K562 (cell line): ENCODE measurements around the gene ZNF552. TPM values are rescaled to one million over a fixed set of nuclear protein-coding genes. Genes with fewer than 3 reads are reported as not detected.

Source experiments
- ATAC-seq: fragments of 200-7000 bp; cut with Tn5 transposase; 3 replicates; pipeline ENCODE4 v1.9.1; 2020; ENCODE audit warnings: moderate library complexity
- BruUV-seq: library from RNA; stranded (reverse); fragments of 400-500 nt; replicated peaks from 2 replicates; lab custom pipeline; 2021; lab: Mats Ljungman, UMichigan
- CTCF ChIA-PET: fragments of 300-600 bp; formaldehyde crosslinking; extraction: SDS; loops from one replicate; lab custom pipeline; 2021; ENCODE audit warnings: low intra/inter-chr PET ratio; lab: Yijun Ruan, JAX
- POLR2A ChIA-PET: fragments of 300-600, 350-650 bp; sonication (Branson Sonifier 250); formaldehyde crosslinking; extraction: SDS; loops from one replicate; lab custom pipeline; 2021; ENCODE audit warnings: antibody characterized with exemption, inconsistent platforms; lab: Yijun Ruan, JAX
- DNase-seq, 4 experiments: peaks; one replicate each; pipeline versions ENCODE4 v3.0.0 to v3.0.0-alpha.2; 2011 to 2018; ENCODE audit warnings: low spot score in 3 of 4, mixed read lengths in 3 of 4; ENCODE audit errors: extremely low read depth in 1 of 4
- FAIRE-seq: peaks from 2 replicates; lab custom pipeline; 2011; peaks lifted over from hg19 to GRCh38; lab: Jason Lieb, UNC
- H2AFZ ChIP-seq: 2 replicates; pipeline ENCODE4 v1.6.0; 2011; ENCODE audit warnings: low read depth, low read length, control low read depth, inconsistent platforms
- H3K27ac ChIP-seq: fragments of 200-600 bp; 3 replicates; pipeline ENCODE4 v1.8.0; 2011; ENCODE audit warnings: low read depth, mild to moderate bottlenecking, control low read depth, inconsistent platforms, low read length, moderate library complexity, mixed read lengths; ENCODE audit errors: extremely low read depth
- H3K27me3 ChIP-seq, 2 experiments: fragments of 300-600 bp in 1 of 2; 2 replicates in 1 of 2; 3 replicates in 1 of 2; pipeline versions ENCODE4 v1.6.0 to v1.8.0; 2011; ENCODE audit warnings: inconsistent platforms in 2 of 2, low read length in 2 of 2, mild to moderate bottlenecking in 1 of 2, mixed read lengths in 1 of 2, moderate library complexity in 1 of 2; ENCODE audit not compliant: control insufficient read depth in 2 of 2, insufficient read depth in 2 of 2
- H3K36me3 ChIP-seq: fragments of 300-600 bp; 3 replicates; pipeline ENCODE4 v1.8.0; 2011; ENCODE audit warnings: mild to moderate bottlenecking, low read length, inconsistent platforms; ENCODE audit not compliant: control insufficient read depth, insufficient read depth
- H3K4me1 ChIP-seq, 2 experiments: fragments of 200-600 bp in 1 of 2; replicated peaks in 1 of 2; 2 replicates in 1 of 2; 3 replicates in 1 of 2; pipeline versions ENCODE4 v1.5.1 to v1.8.0; 2011; ENCODE audit warnings: inconsistent platforms in 2 of 2, low read length in 2 of 2, mild to moderate bottlenecking in 1 of 2, mixed read lengths in 1 of 2, moderate library complexity in 1 of 2; ENCODE audit not compliant: control insufficient read depth in 2 of 2, insufficient read depth in 2 of 2
- H3K4me2 ChIP-seq: 2 replicates; pipeline ENCODE4 v1.6.1; 2011; ENCODE audit warnings: low read length, control low read depth, inconsistent platforms, mixed read lengths; ENCODE audit not compliant: insufficient read depth
- H3K4me3 ChIP-seq: fragments of 200-600 bp; sonication (generic), shearing (Covaris generic); 2 replicates; pipeline ENCODE4 v1.5.1; 2016; ENCODE audit warnings: control low read depth, inconsistent platforms
- H3K79me2 ChIP-seq: fragments of 200-600 bp; 3 replicates; pipeline ENCODE4 v1.8.0; 2011; ENCODE audit warnings: low read length, inconsistent platforms; ENCODE audit not compliant: control insufficient read depth, insufficient read depth
- H3K9ac ChIP-seq, 2 experiments: 2 replicates each; pipeline versions ENCODE4 v1.6.0 to v1.6.1; 2011; ENCODE audit warnings: low read depth in 2 of 2, low read length in 2 of 2, control low read depth in 1 of 2, inconsistent platforms in 1 of 2, mild to moderate bottlenecking in 1 of 2, mixed read lengths in 1 of 2; ENCODE audit not compliant: insufficient read depth in 1 of 2
- H3K9me1 ChIP-seq: one replicate; pipeline ENCODE4 v1.6.0; 2011; ENCODE audit warnings: inconsistent platforms, mild to moderate bottlenecking, low read length, moderate library complexity; ENCODE audit not compliant: control insufficient read depth, insufficient read depth
- H3K9me3 ChIP-seq: replicated peaks from 2 replicates; pipeline ENCODE4 v1.5.1; 2011; ENCODE audit warnings: low read depth, low read length, inconsistent platforms; ENCODE audit not compliant: control insufficient read depth, insufficient read depth
- H4K20me1 ChIP-seq: replicated peaks from 2 replicates; pipeline ENCODE4 v1.6.1; 2011; ENCODE audit warnings: low read length, inconsistent platforms, mixed read lengths; ENCODE audit not compliant: control insufficient read depth, insufficient read depth
- CEBPG ChIP-seq, 3 experiments: fragments of 200-800 bp in 1 of 3; sonication (Bioruptor generic) in 1 of 3; sonication (generic) in 1 of 3; formaldehyde crosslinking in 1 of 3; IDR thresholded peaks in 2 of 3; conservative IDR thresholded peaks in 1 of 3; 2 replicates each; pipeline versions ENCODE4 v1.6.1 to v1.8.0; 2016 to 2022; ENCODE audit warnings: missing compliant biosample characterization in 2 of 3, missing genetic modification characterization in 2 of 3, mild to moderate bottlenecking in 1 of 3, missing genetic modification reagents in 1 of 3
- ESRRA ChIP-seq: fragments of 450-650 bp; IDR thresholded peaks from 2 replicates; pipeline ENCODE4 v1.6.1; 2014; ENCODE audit warnings: low read depth, mild to moderate bottlenecking, moderate library complexity, borderline replicate concordance
- IRF2 ChIP-seq: sonication (generic); formaldehyde crosslinking; IDR thresholded peaks from 2 replicates; pipeline ENCODE4 v1.8.1; 2022; ENCODE audit warnings: mild to moderate bottlenecking, missing genetic modification reagents
- POLR2G ChIP-seq: fragments of 200-400 bp; formaldehyde crosslinking; IDR thresholded peaks from 2 replicates; pipeline ENCODE4 v1.6.1; 2017; ENCODE audit warnings: low read depth, mild to moderate bottlenecking, antibody characterized with exemption, low read length, moderate library complexity
- RCOR1 ChIP-seq, 2 experiments: IDR thresholded peaks; 2 replicates each; pipeline ENCODE4 v1.6.1; 2012; ENCODE audit warnings: low read depth in 2 of 2, low read length in 2 of 2, borderline replicate concordance in 1 of 2, improper control_type of control experiment in 1 of 2
- SOX6 ChIP-seq: fragments of 450-650 bp; IDR thresholded peaks from 2 replicates; pipeline ENCODE4 v1.6.1; 2014; ENCODE audit warnings: mild to moderate bottlenecking
- TGIF2 ChIP-seq: sonication (generic); formaldehyde crosslinking; IDR thresholded peaks from 2 replicates; pipeline ENCODE4 v1.8.1; 2022; ENCODE audit warnings: mild to moderate bottlenecking, missing genetic modification reagents, moderate library complexity
- WGBS: fragments of 100-300 bp; shearing (Covaris generic); methylation state at CpG from one replicate; pipeline ENCODE4 v1.1.6; 2016; ENCODE audit warnings: low coverage, mixed read lengths; ENCODE audit not compliant: insufficient coverage; ENCODE audit errors: missing lambda C conversion rate; 5-methylcytosine and 5-hydroxymethylcytosine counted together
- in situ Hi-C: fragments of 300-500 bp; cut with MboI; formaldehyde crosslinking; loops from 4 replicates; pipeline ENCODE4 v1.15.0; 2018; ENCODE audit warnings: inconsistent platforms, mixed read lengths
- intact Hi-C: fragments of 100-400 bp; cut with micrococcal nuclease; formaldehyde crosslinking; loops from 2 replicates; pipeline ENCODE4 v1.14.2; 2022
- polyA plus RNA-seq, 8 experiments: library from polyadenylated mRNA; depleted of rRNA in 4 of 8; stranded (reverse) in 5 of 8; unstranded in 3 of 8; fragments of >200 nt; fragmentation: Nextera tagmentation in 2 of 8; fragmentation: Illumina TruSeq in 1 of 8; extraction: Ambion mirVana in 2 of 8; extraction: Trizol in 1 of 8; gene quantifications; 2 replicates each; pipeline versions ENCODE4 v1.2.1 to v1.2.3, GENCODE V29; 2011 to 2014; ENCODE audit warnings: inconsistent platforms in 1 of 8, missing spikeins in 1 of 8
- total RNA-seq, 7 experiments: library from RNA; depleted of rRNA in 6 of 7; stranded (reverse); fragments of >200 nt in 6 of 7; fragmentation: Illumina TruSeq in 2 of 7; extraction: Trizol in 2 of 7; gene quantifications; 2 replicates each; pipeline versions ENCODE4 v1.2.1 to v1.2.3, GENCODE V29; 2011 to 2021; ENCODE audit warnings: low replicate concordance in 1 of 7
- TF ChIP-seq, protein P1 (sequence below), 2 experiments: fragments of 450-650 bp in 1 of 2; sonication (generic) in 1 of 2; formaldehyde crosslinking in 1 of 2; IDR thresholded peaks in 1 of 2; conservative IDR thresholded peaks in 1 of 2; 2 replicates each; pipeline versions ENCODE4 v1.6.1 to v1.8.1; 2016 to 2023; ENCODE audit warnings: mild to moderate bottlenecking in 2 of 2, moderate library complexity in 2 of 2, inconsistent platforms in 1 of 2, missing genetic modification reagents in 1 of 2
- TF ChIP-seq, protein P2 (sequence below), 3 experiments: fragments of 200-800 bp in 1 of 3; fragments of 250-450 bp in 1 of 3; fragments of 450-650 bp in 1 of 3; sonication (Bioruptor Pico) in 1 of 3; sonication (Bioruptor generic) in 1 of 3; formaldehyde crosslinking in 1 of 3; IDR thresholded peaks; 2 replicates each; pipeline versions ENCODE4 v1.6.1 to v1.8.0; 2016 to 2022; ENCODE audit warnings: mild to moderate bottlenecking in 2 of 3, missing genetic modification characterization in 2 of 3, missing compliant biosample characterization in 1 of 3, moderate library complexity in 1 of 3

ZNF552 gene
- total and polyA plus RNA-seq, 9 of the 15 experiments (the other 6 are each of a cell fraction or from before 2014, with no cell fraction given) = 4.4 to 12.4 (median 8.5) TPM

GRCh38 chr19:57812226-57812625, 2.5 kb downstream of the ZNF552 start:
- intact Hi-C loops (no loop called here), in situ Hi-C loops (no loop called here)
- no peaks in the 10 kb centered on the region for H3K27me3 ChIP-seq
- H2AFZ ChIP-seq = no peak overlapping the region
- ATAC-seq (no peak), DNase-seq (no peak), FAIRE-seq (no peak)
- ChIA-PET CTCF (no interaction called here), POLR2A (no interaction called here)
- H3K79me2 ChIP-seq = peaks cover 22% of the 10 kb centered on the region
- no peak overlapping the region for H3K27ac ChIP-seq
- peaks cover 2% of the 10 kb centered on the region for H3K9me1 ChIP-seq
- H3K9ac ChIP-seq = no peak overlapping the region
- TF ChIP-seq, protein P1, sequence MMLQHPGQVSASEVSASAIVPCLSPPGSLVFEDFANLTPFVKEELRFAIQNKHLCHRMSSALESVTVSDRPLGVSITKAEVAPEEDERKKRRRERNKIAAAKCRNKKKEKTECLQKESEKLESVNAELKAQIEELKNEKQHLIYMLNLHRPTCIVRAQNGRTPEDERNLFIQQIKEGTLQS (IDR thresholded peaks at IDR 0.05) = peak; percentile 19; the same call in 1 of the 2 replicates
- TF ChIP-seq, protein P1 (CRISPR knock-in tag; conservative IDR thresholded peaks at IDR 0.05) = no peak
- TF ChIP-seq SOX6 (peak; percentile 59; the same call in 1 of the 2 replicates), IRF2 (CRISPR knock-in tag) (no peak), ESRRA (peak; percentile 24; the same call in 1 of the 2 replicates), TGIF2 (no peak), CEBPG (CRISPR knock-in tag; IDR thresholded peaks at IDR 0.05) (no peak), CEBPG (tag; conservative IDR thresholded peaks at IDR 0.05 in 1 of 2, IDR thresholded peaks at IDR 0.05 in 1 of 2) (peak in 1 of 2 experiments; percentile 69; a peak in 2 of 4 replicates), POLR2G (no peak), RCOR1 (IDR thresholded peaks at IDR 0.05; ENCODE audit: borderline replicate concordance in 1 of 2, low read depth in 2 of 2, low read length in 2 of 2) (0 out of 4 replicates have a peak, but pooled peaks of 1 of the 2 experiments have one; percentile 7)
- TF ChIP-seq, protein P2, sequence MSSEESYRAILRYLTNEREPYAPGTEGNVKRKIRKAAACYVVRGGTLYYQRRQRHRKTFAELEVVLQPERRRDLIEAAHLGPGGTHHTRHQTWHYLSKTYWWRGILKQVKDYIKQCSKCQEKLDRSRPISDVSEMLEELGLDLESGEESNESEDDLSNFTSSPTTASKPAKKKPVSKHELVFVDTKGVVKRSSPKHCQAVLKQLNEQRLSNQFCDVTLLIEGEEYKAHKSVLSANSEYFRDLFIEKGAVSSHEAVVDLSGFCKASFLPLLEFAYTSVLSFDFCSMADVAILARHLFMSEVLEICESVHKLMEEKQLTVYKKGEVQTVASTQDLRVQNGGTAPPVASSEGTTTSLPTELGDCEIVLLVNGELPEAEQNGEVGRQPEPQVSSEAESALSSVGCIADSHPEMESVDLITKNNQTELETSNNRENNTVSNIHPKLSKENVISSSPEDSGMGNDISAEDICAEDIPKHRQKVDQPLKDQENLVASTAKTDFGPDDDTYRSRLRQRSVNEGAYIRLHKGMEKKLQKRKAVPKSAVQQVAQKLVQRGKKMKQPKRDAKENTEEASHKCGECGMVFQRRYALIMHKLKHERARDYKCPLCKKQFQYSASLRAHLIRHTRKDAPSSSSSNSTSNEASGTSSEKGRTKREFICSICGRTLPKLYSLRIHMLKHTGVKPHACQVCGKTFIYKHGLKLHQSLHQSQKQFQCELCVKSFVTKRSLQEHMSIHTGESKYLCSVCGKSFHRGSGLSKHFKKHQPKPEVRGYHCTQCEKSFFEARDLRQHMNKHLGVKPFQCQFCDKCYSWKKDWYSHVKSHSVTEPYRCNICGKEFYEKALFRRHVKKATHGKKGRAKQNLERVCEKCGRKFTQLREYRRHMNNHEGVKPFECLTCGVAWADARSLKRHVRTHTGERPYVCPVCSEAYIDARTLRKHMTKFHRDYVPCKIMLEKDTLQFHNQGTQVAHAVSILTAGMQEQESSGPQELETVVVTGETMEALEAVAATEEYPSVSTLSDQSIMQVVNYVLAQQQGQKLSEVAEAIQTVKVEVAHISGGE (CRISPR knock-in tag; IDR thresholded peaks at IDR 0.05) = no peak
- WGBS = 94% methylated on average over 3 of the region's 3 CpGs
- H3K36me3 ChIP-seq = peaks cover 45% of the 10 kb centered on the region
- no peaks in the 10 kb centered on the region for H4K20me1 ChIP-seq
- H3K4me1 ChIP-seq = peaks cover 7 to 12% of the 10 kb centered on the region in 2 experiments; a peak in 4 of 5 replicates
- BruUV-seq = no TSS peak
- no peaks in the 10 kb centered on the region for H3K9me3 ChIP-seq
- no peak overlapping the region for H3K4me2 ChIP-seq
- H3K4me3 ChIP-seq = no peak overlapping the region
